Tibial artery (tissue), 4 donors: Measurements from ENCODE around the gene NCOR1.

Source experiments
- DNase-seq, 2 donors: peaks; one replicate each; pipeline ENCODE4 v3.0.0-alpha.2; 2019
- H3K27ac ChIP-seq, 2 donors: fragments of 200-600 bp; sonication (generic) in 1 of 2; 1 replicate in 1 of 2; 2 replicates in 1 of 2; pipeline ENCODE4 v1.5.1; 2018 to 2019; ENCODE audit warnings: mild to moderate bottlenecking in 1 of 2
- H3K27me3 ChIP-seq, 2 donors: fragments of 200-600 bp; sonication (generic) in 1 of 2; one replicate each; pipeline versions ENCODE4 v1.5.1 to v1.6.0; 2016 to 2019
- H3K36me3 ChIP-seq, 3 donors: fragments of 200-600 bp; sonication (generic) in 2 of 3; one replicate each; pipeline ENCODE4 v1.5.1; 2016 to 2019; ENCODE audit warnings: mild to moderate bottlenecking in 2 of 3
- H3K4me1 ChIP-seq, 4 donors: fragments of 200-600 bp; sonication (generic) in 2 of 4; 1 replicate in 3 of 4; 2 replicates in 1 of 4; pipeline ENCODE4 v1.5.1; 2016 to 2019
- H3K4me3 ChIP-seq, 2 donors: fragments of 200-600 bp; sonication (generic) in 1 of 2; 1 replicate in 1 of 2; 2 replicates in 1 of 2; pipeline ENCODE4 v1.5.1; 2018 to 2019; ENCODE audit warnings: mild to moderate bottlenecking in 2 of 2
- H3K9me3 ChIP-seq, 3 donors: fragments of 200-600 bp; sonication (generic) in 1 of 3; one replicate each; pipeline ENCODE4 v1.5.1; 2016 to 2019
- intact Hi-C: fragments of 100-400 bp; cut with DNase I; formaldehyde crosslinking; loops from one replicate; pipeline ENCODE4 v1.15.0; 2023; ENCODE audit warnings: low total_unique reads
- TF ChIP-seq, protein P1 (sequence below), 2 experiments: fragments of 200-600 bp in 1 of 2; fragments of 450-650 bp in 1 of 2; IDR thresholded peaks; one replicate each; pipeline ENCODE4 v1.5.1; 2017 to 2019; ENCODE audit warnings: antibody characterized with exemption in 2 of 2, mild to moderate bottlenecking in 1 of 2, moderate library complexity in 1 of 2

NCOR1 gene

DNA sequence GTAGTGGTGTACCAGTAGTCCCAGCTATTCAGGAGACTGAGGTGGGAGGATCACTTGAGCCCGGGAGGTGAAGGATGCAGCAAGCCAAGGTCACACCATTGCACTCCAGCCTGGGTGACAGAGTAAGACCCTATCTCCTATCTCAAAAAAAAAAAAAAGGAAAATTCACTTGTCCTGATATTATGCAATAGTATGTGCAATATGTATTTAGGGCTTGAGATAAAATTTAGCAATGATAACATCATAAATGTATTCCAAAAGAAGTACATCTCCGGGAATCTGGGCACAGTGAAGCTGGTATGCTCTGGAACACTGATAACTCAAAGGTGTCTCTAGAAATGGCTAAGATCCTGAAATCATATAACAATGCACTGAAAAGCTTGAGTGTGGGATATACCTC, 74.5 kb downstream of the NCOR1 start:
- peaks cover 40 to 68% (median 63%) of the 10 kb centered on the region in 3 donors for H3K36me3 ChIP-seq
- intact Hi-C loops = no loop called here
- no peaks in the 10 kb centered on the region for H3K27me3 ChIP-seq
- TF ChIP-seq, protein P1, sequence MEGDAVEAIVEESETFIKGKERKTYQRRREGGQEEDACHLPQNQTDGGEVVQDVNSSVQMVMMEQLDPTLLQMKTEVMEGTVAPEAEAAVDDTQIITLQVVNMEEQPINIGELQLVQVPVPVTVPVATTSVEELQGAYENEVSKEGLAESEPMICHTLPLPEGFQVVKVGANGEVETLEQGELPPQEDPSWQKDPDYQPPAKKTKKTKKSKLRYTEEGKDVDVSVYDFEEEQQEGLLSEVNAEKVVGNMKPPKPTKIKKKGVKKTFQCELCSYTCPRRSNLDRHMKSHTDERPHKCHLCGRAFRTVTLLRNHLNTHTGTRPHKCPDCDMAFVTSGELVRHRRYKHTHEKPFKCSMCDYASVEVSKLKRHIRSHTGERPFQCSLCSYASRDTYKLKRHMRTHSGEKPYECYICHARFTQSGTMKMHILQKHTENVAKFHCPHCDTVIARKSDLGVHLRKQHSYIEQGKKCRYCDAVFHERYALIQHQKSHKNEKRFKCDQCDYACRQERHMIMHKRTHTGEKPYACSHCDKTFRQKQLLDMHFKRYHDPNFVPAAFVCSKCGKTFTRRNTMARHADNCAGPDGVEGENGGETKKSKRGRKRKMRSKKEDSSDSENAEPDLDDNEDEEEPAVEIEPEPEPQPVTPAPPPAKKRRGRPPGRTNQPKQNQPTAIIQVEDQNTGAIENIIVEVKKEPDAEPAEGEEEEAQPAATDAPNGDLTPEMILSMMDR (IDR thresholded peaks at IDR 0.05) = no peak
- no peak overlapping the region for H3K27ac ChIP-seq
- no peak overlapping the region for H3K4me3 ChIP-seq
- no peak for DNase-seq
- no peaks in the 10 kb centered on the region for H3K4me1 ChIP-seq
- no peaks in the 10 kb centered on the region for H3K9me3 ChIP-seq

DNA sequence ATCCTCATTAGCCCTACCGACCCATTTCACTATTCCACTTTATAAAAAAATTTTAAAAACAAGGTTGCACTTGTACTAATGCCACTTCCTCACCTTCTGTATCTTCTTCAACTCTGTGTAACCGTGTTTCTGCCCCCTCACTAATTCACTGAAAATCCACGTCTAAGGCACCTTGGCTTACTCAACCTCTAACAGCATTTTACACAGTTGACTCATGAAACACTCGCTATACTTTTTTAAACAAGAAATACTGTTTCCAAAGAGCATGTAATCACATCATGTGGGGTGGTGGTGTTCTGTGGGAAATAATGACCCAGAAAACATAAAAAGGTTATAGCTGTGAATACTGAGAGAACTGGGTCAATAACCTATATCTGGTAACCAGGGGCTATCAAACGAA, 79.9 kb downstream of the NCOR1 start:
- H3K9me3 ChIP-seq = no peaks in the 10 kb centered on the region
- H3K27ac ChIP-seq = no peak overlapping the region
- DNase-seq = no peak
- TF ChIP-seq, protein P1 (IDR thresholded peaks at IDR 0.05) = no peak
- peaks cover 41 to 65% (median 49%) of the 10 kb centered on the region in 3 donors for H3K36me3 ChIP-seq
- H3K27me3 ChIP-seq = no peaks in the 10 kb centered on the region
- no peak overlapping the region for H3K4me3 ChIP-seq
- H3K4me1 ChIP-seq = no peaks in the 10 kb centered on the region
- intact Hi-C loops = no loop called here

DNA sequence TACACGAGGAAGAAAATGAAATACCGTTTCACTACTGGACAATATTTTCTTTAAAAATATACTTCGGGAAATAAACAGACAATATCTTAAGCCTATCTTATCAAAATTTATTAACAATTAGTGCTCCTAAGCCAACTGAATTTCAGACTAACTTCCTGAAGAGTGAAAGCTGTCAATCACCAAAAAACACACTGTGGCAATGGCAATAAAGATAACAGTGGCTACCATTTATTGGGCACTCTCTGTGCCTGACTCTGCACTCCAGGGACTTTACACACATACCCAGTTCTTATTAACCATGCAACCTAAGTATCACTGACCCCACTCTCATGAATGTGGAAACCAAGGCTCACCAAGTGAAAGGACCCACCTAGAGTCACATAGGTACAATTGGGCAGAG, 83.7 kb downstream of the NCOR1 start:
- TF ChIP-seq, protein P1 (IDR thresholded peaks at IDR 0.05) = no peak
- Histone ChIP-seq H3K9me3 (no peaks in the 10 kb centered on the region), H3K27ac (no peak overlapping the region), H3K4me3 (no peak overlapping the region), H3K36me3 (peaks cover 26 to 53% (median 28%) of the 10 kb centered on the region in 3 donors), H3K4me1 (no peaks in the 10 kb centered on the region), H3K27me3 (no peaks in the 10 kb centered on the region)
- DNase-seq = no peak
- intact Hi-C loops = no loop called here

DNA sequence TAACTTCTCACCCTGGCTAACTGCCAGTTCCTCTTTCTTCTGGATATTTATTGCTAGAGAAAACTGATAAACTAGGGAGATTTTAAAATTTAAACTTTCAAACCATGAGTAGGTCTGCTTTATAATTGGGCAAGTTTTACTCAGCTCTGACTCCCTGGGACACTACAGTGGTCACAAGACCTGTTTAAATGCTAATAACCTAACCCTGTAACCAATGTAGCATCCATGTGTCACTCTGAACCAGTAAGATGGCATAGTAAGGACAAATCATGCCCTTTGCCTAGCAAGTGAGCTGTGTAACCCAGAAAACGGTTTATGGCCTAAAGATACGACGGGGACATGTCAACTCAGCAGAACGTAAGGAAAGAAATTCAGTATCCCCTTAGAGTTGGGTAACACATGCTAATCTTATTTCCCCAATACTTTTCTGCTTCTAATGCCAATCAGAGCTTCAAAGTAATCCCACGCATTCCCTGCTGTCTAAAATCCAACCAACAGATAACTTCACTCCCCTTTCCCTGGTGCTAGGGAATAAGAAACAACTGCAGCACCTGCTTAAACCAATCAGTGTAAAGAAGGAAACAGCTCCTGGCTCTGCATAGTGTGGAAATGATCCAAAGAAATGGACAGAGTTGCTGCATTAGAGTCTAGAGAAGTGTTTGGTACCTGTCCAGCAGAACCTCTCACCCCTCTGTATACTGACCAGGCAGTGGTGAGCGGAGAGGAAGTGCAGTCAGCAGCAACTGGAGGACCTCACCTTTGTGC, 85.7 kb downstream of the NCOR1 start:
- TF ChIP-seq, protein P1 (IDR thresholded peaks at IDR 0.05) = no peak
- Histone ChIP-seq H3K36me3 (peaks cover 18 to 52% (median 23%) of the 10 kb centered on the region in 3 donors), H3K9me3 (no peaks in the 10 kb centered on the region), H3K27ac (no peak overlapping the region), H3K4me3 (no peak overlapping the region), H3K27me3 (no peaks in the 10 kb centered on the region), H3K4me1 (no peaks in the 10 kb centered on the region)
- intact Hi-C loops = no loop called here
- DNase-seq = no peak

DNA sequence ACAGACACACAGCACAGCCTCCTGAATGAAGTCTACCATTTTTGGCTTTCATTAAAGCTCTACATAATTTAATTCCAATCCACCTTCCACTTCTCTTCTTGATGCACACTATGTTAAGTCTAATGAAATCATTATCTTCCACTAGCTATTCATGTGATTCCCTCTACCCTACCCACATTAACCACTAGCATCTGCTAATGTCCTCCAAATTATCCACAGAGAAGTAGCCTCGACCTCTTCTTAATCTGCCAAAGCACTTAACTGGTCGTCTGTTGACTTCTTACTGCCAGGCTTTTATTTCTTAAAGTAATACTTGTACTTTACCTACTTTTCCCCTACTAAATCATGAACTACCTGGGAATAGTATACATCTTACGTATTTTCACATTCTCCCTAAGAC, 91.8 kb downstream of the NCOR1 start:
- Histone ChIP-seq H3K27ac (no peak overlapping the region), H3K4me1 (no peaks in the 10 kb centered on the region), H3K9me3 (no peaks in the 10 kb centered on the region), H3K27me3 (no peaks in the 10 kb centered on the region), H3K36me3 (peaks cover 23 to 69% (median 31%) of the 10 kb centered on the region in 3 donors), H3K4me3 (no peak overlapping the region)
- intact Hi-C loops = no loop called here
- TF ChIP-seq, protein P1 (IDR thresholded peaks at IDR 0.05) = no peak
- DNase-seq = no peak
